ENCODE measurements around the gene CYB561D1.

The CYB561D1 gene

GRCh38 chr1:109531380-109531779 is 37.5 kb downstream of the CYB561D1 start:
- no peak for DNase-seq

DNA sequence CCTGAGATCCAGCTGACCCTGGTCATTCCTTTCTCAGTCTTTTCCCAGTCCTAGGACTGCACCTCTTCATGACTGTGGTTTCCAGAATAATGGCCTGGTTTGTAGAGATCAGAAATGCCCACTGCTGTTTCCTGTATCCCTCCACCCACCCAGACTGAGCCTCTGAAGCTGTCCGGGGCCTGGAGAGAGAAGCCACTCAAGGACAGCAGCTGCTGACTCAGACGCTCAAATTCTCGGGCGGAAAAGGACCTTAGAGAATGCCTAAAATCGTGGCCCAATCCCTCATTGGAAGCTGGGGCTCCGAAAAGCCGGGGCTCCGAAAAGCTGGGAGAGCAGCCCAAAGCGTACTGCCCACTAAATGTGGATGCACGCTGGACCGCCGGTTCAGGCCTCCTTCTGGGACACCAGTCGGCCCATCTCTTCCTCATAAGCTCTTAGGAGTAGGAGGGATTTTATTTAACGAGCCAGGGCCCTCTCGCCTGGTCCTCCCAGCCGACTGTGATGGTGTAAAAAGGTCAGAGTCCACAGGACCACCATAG is 38.0 kb downstream of the CYB561D1 start:
- DNase-seq, result no peak

DNA sequence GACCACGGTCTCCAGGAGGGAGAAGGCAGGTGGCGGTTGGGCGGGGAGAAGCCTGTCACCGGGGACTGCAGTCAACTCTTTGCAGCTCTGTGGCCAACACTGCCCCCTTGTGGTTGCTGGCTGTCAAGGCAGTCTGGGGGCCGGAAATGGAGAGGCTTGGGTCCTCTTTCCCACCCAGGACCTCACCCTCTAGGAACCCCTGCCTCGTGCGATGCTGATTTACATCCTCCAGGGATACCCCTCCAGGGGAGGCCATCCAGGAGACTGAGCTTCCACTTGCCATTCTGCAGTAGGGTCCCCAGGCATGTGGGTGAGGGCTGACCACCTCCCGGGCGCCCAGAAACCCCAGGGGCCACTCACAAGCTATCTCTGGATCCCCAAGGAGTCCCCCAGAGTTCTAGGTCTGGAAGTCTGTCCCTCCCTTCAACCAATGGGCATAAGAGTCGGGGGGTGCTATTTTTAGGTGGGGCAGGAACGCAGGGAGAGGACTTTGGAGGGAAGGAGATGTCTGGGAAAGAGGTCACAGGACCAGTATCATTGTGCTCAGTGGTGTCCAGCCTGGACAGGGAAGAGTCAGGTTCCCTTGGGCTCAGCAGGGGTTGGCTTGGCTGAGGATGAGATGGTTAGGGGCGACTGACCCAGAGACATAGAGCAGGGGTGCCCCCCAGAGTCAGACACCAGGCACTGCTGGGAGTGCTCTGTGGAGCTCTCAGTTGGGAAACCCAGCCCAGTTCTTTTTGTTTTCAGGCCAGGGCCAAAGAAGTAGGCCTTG is 38.7 kb downstream of the CYB561D1 start:
- DNase-seq, result peak; percentile 67

DNA sequence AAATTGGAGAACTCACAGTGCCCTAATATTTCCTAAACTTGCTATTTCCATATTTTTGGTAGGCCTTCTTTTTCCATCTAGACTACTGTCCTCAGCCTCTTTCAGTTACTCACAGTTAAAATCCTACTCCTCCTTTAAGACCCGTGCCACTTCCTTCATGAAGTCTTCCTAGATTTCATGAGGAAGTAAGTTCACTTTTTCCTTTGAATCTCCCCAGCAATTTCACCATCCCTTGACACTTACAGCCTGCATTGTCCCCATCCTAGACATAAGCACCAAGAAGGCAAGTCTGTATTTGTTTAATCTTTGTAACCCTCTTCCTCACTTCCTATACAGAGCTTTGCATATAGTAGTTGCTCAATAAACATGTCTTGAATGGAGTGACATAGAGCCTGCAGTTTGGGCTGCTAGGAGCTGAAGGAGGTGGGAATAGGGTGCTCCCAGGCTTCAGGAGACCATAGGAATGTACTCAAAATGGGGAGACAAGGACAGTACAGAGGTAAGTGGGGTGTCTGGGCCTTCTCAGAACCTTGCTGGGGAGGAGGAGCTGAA is 40.5 kb downstream of the CYB561D1 start:
- no peak for DNase-seq

DNA sequence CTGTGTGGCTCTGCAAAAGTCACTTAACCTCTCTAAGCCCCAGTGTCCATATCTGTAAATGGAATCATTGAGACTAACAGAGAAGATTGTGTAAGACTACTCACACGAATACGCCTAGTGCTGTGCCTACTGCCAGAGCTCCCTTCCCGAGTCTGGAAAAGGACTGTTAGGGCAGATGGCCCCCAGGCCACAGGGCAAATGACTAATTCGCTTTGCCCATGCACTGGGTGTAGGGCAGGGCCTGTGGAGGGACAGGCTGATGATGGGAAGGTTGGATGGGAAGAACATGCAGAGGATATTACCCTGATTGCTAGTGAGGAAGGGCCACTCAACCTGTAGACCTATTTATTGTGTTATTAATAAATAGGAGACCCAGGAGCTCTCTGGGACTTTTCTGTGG is 41.6 kb downstream of the CYB561D1 start:
- DNase-seq, result no peak

DNA sequence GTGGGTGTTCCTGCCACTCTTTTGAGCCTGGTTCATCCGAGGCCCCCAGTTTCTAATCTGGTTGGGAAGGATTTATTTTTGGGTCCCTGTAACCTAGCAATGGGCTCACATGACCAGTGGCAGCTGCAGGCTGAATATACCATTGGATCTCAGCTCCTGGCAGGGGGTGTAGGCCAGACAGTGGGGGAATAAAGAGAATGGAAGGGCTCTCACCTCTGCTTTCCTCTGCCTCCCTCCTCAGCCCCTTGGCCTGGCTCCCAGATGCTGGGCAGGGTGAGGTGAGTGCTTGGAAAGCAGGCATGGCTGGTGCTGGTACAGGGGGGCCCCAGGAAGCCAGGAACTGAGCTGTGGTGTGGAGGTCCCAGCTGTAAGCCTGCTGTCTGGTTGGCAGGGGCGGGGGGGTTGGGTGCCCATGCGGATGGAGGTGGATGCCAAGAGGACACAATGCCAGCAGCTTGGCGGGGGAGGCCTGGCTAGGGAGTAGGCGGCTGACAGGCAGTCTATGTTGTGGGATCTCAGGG is 42.1 kb downstream of the CYB561D1 start:
- no peak for DNase-seq

DNA sequence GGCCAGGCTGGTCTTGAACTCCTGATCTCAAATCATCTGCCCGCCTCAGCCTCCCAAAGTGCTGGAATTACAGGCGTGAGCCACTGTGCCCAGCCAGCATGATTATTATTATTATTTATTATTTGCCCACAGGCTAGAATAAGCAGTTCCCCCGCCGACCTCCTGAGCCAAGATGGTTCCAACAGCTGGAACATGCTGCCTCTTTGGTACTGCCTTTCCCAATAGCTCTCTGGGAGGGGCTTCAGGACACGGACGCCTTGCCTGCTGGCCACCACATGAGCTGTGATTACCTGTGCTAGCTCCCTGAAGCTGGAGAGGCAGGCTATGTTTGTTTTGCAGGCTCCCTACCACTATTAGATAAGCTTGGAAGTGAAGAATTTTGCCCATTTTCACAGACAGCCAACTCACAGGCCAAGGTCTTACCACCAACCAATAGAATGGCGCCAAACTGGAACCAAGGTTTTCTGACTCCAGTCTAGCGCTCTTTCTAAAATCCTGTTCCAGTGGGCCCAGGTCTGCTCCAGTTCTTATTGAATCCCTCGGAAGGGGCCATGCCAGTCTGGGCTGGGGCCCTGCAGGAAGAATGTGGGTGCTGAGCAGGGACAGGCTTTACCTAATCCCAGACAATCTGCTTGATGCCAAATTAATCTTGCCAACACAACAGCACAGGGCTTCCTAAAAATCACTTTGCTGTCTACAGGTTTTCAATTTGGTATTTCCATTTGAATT is 43.7 kb downstream of the CYB561D1 start:
- no peak for DNase-seq

DNA sequence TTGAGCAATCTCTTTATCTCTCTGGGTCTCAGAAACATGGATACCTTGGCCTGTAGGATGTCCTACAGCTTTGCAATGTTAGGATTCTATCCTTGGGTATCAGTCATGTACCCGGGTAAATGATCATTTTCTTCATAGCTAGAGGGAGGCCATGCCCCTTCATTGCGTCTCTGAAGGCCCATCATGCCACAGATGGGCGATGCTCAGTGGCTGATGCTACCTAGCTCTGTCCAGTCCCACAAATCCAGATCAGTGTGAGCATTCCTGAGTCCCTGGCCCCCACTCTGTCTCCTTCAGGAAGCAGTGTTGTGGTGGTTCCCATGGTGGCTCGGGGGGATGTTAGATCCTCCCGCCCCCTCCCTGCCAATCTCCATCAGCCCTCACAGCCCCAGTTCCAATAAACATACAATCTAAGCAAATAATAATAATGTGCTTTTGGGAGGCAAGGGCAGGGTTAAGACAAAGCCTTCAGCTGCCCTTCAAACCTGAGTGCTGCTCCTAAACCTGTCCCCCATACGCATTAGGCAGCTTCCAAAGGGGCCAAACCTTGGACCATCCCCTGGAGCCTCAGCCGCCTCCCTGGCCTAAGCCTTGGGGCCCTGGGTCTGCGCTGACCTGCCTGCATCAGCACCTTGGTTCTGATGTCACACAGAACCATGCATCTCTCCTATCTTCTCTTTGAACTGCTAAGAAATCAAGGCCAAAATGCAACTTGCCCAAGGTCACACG is 45.1 kb downstream of the CYB561D1 start:
- no peak for DNase-seq

DNA sequence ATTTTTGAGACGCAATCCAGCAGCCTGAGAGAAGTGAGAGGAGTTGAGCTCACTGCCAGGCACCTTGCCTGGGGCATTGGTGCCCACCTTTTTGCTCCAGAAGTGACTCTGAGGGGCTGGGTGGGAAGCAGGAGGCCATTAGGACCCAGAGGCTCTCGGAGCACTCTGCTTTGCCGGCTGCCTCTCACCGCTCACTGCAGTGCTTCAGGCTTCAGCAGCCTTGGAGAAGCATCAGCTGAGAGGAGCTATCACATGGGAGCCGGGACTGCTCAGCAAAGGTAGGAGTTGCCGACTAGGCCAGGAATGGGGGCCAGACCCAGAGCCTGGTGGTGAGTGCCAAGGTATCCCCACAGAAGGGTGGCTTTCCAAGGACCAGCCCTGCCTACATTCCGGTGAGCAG is 45.8 kb downstream of the CYB561D1 start, which contains the start of gene GPR61:
Gene GPR61, plus strand, starts transcription at position 197 of the 400 bp plus-strand sequence. CDS start 3,151 bp downstream, outside the sequence.
- DNase-seq, result no peak

DNA sequence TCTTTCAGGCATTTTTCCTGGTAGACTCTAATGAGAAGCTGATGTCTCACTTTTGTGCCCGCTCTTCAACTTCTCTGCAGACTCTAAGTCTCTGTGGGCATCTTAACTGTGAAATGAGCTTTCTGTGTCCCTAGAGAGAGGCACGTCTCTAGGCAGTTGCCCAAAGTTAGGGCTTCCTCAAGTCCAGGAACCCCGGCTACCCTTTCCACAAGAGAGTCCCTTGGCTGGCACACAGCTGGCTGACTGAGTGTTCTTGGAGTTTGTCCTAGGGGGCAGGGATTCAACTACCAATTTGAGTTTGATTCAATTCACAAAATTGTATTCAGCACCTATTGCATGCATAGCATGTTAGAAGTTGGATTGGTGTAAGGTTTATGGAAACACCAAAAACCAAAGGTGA is 47.2 kb downstream of the CYB561D1 start:
- no peak for DNase-seq

DNA sequence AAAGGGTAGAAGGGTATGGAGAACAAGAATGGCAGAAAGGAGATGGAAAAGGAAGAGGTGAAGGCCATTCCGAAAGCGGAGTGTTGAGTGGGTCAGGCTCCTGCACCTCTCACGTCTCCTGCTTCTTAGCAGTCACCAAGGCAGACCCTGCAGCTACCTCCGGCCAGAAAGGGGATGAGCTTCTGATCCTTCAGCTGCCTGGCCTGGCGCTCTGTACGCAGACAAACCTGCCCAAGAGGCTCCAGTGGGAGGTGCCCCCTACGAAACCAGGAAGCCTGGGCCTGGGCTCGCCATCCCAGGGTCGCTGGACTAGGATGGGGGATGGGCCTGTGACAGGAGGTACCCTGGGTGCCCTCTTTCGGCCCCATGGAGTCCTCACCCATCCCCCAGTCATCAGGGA is 48.8 kb downstream of the CYB561D1 start:
- DNase-seq, result no peak

DNA sequence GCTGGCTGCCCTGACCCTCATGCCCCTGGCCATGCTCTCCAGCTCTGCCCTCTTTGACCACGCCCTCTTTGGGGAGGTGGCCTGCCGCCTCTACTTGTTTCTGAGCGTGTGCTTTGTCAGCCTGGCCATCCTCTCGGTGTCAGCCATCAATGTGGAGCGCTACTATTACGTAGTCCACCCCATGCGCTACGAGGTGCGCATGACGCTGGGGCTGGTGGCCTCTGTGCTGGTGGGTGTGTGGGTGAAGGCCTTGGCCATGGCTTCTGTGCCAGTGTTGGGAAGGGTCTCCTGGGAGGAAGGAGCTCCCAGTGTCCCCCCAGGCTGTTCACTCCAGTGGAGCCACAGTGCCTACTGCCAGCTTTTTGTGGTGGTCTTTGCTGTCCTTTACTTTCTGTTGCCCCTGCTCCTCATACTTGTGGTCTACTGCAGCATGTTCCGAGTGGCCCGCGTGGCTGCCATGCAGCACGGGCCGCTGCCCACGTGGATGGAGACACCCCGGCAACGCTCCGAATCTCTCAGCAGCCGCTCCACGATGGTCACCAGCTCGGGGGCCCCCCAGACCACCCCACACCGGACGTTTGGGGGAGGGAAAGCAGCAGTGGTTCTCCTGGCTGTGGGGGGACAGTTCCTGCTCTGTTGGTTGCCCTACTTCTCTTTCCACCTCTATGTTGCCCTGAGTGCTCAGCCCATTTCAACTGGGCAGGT is 49.5 kb downstream of the CYB561D1 start:
- no peak for DNase-seq

DNA sequence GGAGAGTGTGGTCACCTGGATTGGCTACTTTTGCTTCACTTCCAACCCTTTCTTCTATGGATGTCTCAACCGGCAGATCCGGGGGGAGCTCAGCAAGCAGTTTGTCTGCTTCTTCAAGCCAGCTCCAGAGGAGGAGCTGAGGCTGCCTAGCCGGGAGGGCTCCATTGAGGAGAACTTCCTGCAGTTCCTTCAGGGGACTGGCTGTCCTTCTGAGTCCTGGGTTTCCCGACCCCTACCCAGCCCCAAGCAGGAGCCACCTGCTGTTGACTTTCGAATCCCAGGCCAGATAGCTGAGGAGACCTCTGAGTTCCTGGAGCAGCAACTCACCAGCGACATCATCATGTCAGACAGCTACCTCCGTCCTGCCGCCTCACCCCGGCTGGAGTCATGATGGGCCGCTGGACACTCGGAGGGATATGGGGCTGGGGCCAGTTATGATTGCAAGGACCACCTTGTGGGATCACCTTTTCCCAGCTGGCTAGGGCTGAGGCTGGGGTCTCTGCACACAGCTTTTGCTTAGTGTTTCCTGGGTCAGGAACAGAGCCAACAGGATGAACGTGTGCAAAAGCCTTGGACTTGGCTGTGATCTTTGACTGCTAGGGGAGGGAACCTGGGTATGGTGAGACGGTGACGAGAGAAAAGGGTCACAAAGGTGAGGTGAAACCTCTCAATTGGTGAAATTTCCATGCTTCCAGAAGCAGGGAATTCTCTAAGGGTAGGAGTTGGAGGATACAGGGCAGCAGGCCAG is 50.3 kb downstream of the CYB561D1 start:
- no peak for DNase-seq

GRCh38 chr1:109546311-109547109 is 52.6 kb downstream of the CYB561D1 start:
- DNase-seq, result peak; percentile 49

DNA sequence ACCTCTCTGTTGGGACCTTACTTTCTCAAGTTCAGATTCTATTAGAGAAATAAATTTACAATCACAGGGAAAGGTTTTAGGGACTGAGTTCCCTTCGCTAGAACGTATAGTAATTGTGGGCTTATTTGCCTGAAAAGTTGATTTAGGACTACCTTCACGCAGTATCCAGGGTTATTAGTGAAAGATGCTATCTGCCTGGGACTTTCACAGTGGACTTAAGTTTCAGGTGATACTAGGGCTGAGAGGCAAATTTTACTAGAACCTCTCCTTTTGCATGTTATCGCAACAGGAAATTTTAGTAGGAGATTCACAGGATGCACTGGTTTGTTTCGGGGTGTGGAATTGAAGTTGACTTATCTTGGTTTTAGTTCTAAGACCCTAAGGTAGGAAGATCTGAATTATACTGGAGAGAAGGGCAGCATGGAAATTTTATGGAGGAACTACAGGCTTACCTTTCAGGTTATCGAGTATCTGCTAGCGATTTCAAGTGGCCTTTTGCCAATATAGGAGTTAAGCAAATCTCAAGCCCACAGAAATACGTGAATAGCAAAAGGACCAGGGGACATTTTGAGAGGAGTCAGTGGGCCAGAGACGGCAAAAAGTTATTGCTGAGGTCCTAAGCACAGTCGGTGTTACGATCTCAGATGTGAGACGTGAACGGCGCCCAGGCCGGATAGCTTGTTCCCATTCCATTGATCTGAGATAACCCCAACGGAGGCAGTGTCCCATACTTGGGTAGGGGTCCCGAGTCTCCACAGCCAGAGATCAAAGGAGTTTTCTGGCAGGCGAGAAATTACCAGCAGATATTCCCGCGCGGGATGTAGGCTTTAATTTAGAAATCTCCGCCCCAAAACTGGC is 53.8 kb downstream of the CYB561D1 start:
- DNase-seq, result no peak

DNA sequence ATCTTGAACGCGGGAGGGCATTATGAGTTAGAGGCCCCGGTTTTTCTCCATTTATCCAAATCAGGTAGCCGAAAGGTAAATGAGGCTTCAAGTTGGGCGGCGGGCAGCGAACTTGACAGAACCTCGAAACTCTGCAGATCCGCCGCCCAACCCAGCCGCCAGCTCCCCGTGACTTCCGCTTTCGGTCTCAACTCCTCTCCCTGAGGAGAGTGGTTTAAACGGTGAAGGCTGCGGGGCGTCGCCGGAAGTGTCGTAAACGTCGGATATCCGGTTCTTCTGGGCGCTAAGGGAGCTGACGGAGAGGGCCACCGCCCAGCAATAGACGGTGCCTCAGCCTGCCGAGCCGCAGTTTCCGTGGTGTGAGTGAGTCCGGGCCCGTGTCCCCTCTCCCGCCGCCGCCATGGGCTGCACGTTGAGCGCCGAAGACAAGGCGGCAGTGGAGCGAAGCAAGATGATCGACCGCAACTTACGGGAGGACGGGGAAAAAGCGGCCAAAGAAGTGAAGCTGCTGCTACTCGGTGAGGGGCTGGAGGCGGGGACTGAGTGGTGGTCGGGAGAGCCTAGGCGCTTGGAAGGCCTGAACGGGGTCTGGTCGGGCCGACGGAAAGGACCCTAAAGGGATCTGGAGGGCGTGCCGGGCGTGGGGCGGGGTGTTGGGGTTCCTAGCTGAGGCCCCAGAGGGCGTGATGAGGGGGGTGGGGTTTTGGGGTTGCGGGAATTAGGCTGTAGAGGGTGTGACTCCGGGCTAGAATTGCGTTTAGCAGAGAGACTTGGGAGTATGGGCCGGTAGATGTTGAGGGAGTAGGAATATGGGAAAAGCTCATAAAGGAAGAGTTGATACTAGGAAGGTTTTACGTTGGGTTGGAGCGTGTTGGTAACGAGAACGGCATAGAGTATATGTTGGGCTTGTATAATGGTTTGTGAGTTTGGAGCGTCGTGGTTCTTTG is 54.7 kb downstream of the CYB561D1 start, which contains the start of gene GNAI3:
Gene GNAI3, plus strand, starts transcription at position 295 of the 947 bp plus-strand sequence. Its CDS starts 106 bp downstream, at position 401.
- peak; percentile 64 for DNase-seq

Measured in 8988T (cell line).